HG02571 (cell line): ENCODE data around the gene CNTD1.
"Not testable (repeated sequence)": the region's sequence is repeated elsewhere in the genome, so short reads cannot be mapped to it uniquely, and the experiment has no call there.

Experiments used
- ATAC-seq: cut with Tn5 transposase; IDR thresholded peaks from one replicate; pipeline ENCODE4 v1.9.1; 2021; ENCODE audit warnings: mild to moderate bottlenecking, moderate library complexity; ENCODE audit not compliant: unreplicated experiment

CNTD1 gene, protein sequence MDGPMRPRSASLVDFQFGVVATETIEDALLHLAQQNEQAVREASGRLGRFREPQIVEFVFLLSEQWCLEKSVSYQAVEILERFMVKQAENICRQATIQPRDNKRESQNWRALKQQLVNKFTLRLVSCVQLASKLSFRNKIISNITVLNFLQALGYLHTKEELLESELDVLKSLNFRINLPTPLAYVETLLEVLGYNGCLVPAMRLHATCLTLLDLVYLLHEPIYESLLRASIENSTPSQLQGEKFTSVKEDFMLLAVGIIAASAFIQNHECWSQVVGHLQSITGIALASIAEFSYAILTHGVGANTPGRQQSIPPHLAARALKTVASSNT

DNA sequence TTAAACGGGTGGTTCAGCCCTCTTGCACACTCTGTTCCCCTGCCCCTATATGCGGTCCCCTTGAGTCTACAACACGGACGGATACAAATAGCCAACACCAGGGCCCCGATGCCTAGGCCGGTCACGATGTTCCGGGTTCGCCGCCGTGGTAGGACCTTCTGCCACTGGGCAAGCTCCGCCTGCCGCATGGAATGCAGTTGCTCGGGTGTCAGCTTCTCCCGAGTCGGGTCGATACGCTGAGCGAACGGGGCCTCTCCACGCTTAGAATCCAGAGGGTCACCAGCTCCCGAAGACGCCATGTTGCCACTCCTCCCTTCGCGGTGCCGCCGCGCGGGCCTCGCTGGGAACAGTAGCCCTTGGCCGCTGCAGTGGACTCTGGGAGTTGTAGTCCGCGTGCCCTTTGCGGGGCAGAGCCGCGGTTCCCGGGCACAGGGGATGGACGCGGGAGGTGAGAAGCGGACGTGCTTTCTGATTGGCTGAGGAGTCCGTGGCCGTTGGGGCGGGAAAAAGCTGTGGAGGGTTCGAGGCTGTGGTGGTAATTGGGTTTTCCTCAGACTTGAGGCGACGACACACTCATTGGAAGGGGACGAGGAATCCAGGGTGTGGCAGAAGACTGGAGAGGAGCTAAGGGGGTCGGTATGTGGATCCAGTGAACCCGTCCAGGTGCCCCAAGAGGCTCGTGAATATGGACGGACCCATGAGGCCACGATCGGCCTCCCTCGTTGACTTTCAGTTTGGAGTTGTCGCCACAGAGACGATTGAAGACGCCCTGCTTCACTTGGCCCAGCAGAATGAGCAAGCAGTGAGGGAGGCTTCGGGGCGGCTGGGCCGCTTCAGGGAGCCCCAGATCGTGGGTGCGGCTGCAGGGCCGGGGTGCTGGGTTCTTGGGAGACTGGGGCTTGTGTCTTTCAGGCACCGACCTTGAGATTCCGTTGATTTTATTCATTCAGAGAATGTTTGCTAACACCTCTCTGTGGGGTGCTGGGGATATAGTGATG, at the start of gene CNTD1, which contains the start of gene COA3:
Gene CNTD1, plus strand, starts transcription at position 479 of the 998 bp plus-strand sequence. Its CDS starts 207 bp downstream, at position 686.
Gene COA3, minus strand, starts transcription at position 322 of the 998 bp plus-strand sequence. Its CDS starts 23 bp downstream, at position 299.
- ATAC-seq = peak; percentile 63

DNA sequence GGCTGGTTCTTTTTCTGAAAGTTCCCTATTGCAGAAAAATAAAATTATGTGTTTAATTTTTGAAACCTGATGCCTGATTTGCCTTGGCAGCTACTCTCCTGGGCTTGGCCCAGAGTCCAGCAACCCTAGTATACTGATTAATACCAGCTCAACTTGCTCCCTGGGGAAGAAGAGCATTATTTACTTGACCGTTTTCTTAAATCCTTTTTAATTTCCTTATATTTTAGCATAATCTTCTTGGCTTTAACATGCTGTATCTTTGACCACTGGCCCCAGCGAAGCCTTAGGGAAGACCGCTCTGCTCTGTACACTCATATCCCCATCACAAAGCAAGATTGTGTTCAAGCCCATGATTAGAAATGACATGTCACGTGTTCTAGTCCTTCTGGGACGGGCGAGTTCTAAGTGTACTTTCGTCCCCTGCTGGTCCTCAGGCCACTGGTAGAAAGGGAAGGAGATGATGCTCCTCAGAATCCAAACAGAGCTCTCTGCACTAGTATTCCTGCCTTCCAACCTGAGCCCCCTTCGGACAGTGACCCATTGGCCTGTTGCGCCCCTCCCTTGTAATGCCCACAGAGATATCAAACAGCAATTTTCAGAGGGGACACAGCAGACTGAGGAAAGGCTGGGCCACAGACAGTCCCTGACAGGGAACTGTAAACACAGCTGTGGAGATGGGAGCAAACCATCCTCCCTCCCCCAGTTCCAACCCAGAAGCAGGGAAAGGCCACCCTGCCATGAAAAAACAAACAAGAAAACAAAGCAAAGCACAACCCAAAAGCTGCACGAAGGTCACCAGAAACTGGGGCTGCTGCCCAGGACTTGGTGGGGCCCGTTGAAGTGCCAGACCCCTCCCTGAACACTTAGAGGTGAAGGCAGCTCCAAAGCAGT, 49.5 kb upstream of the CNTD1 start:
- ATAC-seq = no peak

DNA sequence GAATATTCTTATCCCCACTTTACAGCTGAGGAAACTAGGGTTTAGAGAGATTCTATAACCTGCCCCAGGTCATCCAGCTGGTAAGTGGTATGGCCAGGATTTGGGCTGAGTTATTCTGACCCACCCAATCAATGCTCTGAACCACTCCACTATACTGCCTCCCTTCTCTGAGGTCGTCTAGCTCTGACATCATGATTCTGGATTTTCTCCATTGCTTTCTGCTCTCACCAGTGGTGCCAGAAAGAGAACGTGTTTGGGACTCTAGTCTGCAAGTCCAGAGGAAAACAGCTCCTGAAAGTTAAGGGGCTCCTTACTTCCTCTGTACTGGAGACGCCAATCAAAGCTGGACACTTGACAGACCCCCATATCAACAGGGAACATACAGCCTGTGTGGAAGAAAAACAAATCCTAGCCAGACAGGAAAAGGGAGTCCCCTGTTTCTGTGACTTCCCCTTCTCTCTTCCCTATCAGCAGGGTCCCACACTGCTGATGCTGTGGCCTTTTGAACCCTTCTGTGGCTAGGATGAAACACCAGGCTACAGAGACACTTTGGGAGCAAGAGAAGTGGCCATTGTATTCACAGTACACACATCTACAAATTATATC, 47.8 kb upstream of the CNTD1 start:
- no peak for ATAC-seq

DNA sequence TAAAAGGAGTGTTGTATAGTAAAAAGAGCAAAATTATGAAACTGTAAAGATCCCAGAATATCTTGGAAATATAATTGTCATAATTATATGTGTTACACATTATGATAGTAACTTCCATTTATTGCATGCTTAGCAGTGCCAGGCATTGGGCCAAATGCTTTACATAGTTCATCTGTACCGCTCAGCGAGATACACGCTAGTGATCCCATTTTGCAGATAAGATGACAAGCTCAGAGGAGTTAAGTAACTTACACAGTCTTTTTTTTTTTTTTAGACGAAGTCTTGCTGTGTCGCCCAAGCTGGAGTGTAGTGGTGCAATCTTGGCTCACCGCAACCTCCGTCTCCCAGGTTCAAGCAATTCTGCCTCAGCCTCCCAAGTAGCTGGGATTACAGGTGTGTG, 47.0 kb upstream of the CNTD1 start:
- no peak for ATAC-seq

DNA sequence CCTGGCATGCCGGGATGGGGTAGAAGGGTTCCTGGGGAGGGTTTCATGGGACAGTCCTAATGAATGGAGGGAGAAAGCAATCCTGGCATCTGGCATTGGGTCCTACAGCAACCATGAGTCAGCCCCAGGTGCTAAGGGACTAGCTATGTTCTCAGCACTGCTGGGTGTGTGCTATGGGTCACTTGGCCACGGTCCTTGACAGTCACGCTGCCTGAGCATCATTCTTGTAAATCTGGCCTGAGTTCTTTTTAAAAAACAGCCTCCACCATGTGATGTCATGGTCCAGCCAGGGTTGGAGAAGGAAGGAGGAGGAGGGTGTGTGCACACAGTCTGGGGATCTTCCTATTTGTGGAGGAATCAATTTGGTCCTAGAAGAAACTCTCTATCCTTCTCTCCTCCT, 43.9 kb upstream of the CNTD1 start:
- no peak for ATAC-seq

DNA sequence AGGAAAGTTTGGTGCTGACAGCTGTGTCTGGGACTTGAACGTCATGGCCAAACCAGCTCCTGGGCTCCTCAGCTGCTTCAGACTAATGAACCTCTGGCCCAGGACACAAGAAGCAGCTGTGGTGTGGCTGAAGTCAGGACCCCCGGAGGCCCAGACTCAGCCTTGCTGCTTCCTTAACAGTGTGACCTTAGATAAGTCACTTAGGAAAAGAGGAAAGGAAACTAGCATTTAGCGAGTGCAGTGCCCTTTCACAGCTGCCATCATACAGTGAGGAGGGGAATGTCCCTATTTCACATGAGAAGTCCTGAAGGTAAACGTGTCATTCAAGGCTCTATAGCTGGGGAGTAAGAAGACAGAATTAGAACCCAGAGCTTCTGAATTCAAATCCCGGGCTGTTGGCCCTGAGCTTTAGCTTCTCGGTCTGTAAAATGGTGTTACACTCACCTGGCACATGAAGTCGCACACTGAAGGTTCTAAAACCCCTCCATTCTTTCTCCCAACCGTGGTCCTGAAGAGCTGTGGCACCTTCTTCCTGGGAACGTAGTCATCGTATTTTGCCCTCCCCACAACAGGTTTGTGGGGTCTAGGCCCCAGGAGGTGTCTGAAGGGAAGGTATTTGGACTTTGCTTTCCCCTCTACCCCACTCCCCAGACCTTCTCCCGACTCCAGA, 38.5 kb upstream of the CNTD1 start:
- no peak for ATAC-seq

DNA sequence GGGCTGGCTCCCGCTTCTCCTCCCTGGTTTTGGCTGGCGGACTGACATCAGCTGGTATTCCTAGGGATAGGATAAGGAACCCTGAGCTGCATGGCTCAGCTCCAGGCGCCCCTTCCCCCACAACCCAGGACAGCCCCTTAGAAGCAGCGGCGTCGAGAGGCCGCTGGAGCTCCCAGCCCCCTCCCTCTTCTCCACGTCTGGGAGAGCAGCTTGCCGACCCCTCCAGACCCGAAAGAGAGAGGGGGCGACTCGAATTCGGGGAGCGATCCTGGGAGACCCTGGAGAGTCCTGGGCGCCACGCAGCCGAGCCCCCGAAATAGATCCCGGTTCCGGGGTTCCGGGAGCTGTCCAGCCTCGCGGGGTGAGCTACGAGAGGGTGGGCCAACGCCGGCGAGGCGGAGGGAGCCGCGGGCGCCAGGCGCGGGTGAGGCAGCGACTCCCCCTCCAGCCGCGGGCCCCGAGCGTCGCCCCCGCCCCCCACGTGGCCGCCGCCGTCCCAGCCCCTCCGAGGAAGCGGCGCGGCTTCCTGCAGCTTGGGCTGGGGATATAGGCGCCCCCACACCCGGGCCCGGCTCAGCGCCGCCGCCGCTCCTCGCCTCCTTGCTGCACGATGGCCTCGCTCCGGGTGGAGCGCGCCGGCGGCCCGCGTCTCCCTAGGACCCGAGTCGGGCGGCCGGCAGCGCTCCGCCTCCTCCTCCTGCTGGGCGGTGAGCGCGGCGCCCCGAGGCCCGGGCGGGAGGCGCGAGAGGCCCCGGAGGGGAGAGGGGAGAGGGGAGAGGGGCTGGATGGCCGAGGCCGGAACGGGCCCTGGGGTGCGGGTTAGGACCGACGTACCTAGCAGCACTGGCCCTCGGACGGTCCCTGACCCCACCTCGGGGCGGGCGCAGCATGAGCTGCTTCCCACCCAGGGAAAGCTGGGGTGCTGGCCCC, 37.7 kb upstream of the CNTD1 start, which contains the start of gene RAMP2:
Gene RAMP2, plus strand, starts transcription at position 576 of the 930 bp plus-strand sequence. Its CDS starts 35 bp downstream, at position 611.
- ATAC-seq = no peak

DNA sequence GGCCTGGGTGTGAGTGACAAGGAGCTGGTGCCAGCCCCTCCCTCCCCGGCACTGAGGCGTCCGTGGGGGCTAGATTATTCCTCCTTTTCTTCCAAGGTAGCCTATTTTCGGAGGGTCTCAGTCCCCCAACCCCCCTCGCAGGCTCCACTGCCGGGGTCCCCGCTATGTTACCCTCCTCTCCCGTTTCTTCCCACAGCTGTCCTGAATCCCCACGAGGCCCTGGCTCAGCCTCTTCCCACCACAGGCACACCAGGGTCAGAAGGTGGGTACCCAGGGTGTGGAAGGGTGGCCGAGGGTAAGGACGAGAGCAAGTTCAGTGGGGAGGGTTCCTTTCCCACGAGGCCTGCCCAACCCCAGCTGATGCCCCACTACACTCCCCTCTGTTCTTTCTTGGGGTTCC, 37.0 kb upstream of the CNTD1 start:
- ATAC-seq = no peak

DNA sequence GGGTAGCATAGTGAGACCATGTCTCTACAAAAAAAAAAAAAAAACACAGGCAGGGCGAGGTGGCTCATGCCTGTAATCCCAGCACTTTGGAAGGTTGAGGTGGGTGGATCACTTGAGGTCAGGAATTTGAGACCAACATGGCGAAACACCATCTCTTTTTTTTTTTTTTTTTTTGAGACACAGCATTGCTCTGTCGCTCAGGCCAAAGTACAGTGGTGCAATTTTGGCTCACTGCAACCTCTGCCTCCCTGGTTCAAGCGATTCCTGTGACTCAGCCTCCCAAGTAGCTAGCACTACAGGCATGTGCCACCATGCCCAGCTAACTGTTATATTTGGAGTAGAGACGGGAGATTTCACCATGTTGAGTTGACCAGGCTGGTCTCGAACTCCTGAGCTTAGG, 32.5 kb upstream of the CNTD1 start:
- no peak for ATAC-seq

DNA sequence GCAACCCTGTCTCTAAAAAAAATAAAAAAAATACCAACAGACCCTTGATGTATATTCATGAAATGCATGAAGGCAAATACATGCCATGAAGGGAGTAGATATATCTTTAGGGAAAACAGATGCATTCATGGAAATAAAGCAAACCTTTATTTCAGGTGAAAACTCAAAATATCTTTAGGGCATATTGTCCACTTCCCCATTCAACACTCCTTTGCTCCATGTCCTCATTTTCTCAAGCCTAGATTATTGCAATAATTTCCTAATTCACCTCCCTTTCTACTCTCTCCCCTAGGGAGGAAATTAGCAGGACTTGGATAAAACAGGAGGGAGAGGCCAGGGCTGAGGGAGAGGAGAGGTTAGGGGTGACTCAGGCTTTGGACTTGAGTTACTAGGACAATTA, 31.1 kb upstream of the CNTD1 start:
- no peak for ATAC-seq

DNA sequence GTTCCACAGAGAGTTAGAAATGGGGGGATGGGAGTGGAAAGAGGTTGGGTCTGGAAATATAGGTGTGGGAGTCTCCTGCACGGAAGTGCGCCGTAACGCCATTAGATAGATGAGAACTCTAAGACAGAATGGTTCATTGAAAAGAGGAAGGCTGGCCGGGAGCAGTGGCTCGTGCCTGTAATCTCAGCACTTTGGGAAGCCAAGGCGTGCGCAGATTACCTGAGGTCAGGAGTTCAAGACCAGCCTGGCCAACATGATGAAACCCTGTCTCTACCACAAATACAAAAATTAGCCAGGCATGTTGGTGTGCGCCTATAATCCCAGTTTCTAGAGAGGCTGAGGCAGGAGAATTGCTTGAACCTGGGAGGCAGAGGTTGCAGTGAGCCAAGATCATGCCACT, 30.7 kb upstream of the CNTD1 start:
- ATAC-seq = not testable (repeated sequence)

DNA sequence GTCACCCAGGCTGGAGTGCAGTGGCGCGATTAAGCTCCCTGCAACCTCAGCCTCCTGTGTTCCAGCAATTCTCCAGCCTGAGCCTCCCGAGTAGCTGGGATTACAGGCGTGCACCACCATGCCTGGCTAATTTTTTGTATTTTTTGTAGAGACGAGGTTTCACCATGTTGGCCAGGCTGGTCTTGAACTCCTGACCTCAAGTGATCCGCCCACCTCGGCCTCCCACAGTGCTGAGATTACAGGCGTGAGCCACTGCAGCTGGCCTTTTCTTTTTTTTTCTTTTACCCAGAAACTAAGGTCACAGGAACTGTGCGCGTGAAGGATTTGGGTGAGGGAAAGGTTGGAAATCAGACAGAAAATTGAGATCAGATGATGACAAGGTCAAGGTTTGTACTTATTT, 28.7 kb upstream of the CNTD1 start:
- not testable (repeated sequence) for ATAC-seq

DNA sequence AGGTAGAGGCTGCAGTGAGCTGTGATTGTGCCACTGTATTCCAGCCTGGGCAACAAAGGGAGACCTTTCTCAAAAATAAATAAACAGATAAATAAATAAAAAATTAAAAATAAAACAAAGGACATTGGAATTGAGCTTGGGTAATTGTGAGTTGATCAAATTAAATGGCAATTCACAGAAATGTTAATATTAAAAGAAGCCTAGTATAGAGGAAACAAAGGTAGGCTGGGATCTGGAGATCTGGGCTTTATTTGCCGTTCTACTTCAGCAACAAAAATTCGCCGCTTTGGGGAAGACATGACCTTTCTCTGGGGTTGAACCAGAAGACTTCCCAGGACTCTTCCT, 25.7 kb upstream of the CNTD1 start:
- no peak for ATAC-seq

DNA sequence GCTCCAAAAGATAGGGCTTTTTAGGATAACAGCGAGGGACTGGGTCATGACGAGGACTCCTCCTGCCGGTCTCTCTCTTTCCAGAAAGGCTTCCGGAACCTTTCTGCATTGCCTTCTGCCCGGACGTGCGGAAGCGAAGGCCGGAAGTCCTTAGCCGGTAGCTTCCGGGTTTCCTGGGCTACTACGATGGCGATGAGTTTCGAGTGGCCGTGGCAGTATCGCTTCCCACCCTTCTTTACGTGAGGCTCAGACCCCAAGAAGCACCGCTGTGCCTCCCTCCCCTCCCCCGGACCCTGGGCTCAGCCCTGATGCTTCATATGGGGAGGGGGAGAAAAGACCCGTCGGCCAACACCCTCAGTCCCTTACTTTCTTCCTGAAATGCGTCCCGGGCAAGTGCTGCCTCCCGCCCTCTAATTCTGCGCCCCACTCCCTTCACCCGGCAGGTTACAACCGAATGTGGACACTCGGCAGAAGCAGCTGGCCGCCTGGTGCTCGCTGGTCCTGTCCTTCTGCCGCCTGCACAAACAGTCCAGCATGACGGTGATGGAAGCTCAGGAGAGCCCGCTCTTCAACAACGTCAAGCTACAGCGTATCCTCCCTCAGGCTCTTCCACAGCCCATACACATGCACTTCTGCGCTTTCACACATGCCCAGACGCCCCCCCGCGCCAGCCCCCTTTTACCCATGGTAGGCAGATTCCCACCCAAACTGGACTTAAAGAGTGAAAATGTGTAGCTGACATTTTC, 25.2 kb upstream of the CNTD1 start, which contains the start of gene VPS25:
Gene VPS25, plus strand, starts transcription at position 160 of the 746 bp plus-strand sequence. Its CDS starts 27 bp downstream, at position 187.
- peak; percentile 79 for ATAC-seq

DNA sequence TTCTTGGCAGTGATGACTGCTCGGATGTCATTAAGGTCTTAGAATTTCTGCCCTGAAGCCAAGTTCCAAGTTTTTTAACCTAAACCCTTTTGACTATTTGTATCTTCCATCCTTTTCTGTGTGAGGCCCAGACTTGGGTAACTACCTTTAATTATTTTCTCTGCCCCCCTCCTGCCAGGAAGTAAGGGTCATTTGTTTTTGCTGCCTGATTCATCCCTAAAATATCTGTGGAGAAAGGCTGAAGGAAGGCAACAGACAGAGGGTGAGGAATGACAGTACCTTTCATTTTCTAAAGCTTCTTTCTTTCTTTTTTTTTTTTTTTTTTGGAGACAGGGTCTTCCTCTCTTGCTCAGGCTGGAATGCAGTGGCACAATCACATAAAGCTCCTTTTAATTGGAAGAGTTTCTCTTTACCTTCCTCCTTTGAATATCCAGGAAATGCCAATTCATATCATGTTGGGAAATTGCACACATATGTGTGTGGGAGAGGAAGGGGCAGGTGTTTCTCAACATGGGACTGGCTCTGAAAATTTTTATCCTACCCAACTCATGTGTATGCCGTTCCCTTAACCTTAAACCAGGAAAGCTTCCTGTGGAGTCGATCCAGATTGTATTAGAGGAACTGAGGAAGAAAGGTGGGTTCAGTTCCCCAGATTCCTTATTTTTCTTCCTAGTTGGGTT, 24.5 kb upstream of the CNTD1 start:
- no peak for ATAC-seq

DNA sequence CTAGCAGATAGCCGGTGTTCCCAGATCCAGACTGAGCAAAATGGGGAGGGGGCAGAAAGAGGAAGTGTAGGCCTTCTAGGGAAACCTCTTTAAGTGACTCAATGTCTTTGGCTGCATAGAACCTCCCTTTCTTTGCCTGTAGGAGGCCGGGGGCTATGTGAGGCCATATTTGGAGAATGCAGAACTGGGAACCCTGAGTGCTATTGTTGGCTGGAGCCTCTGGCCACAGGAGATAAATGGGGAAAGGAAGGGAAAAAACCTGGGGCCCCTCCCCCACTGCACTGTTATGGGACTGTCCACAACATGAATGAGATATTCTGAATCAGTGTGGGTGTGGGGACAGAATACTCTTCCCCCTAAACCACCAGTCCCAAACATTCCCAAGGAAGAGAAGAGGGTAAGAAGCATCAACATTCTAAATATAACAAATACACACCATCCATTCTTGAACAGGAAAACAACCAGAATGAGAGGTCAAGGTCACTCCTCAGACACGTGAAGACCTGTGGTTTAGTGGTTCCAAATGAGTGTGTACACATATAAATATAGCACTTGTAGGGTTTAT, 23.0 kb upstream of the CNTD1 start:
- no peak for ATAC-seq

DNA sequence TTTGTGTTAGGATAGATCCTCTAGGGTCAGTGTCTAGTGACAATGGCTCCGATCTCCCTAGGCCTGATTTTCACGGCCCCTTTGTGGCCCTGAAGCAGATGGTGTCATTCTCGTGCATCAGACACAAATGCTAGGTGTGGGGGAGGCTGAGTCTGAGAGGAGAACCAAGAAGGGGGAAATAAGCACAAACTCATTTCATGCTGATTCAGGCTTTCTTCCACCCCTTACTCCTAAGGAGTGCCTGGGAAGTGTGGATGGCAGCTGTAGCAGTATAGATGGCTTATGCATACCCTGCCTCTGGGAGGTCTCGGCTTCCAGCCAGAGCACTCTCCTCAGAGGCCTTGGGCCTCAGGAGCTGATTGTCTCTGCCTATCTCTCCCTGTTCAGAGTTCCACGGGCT, 20.1 kb upstream of the CNTD1 start:
- ATAC-seq = no peak
